ENCODE measurements around the gene FBXO22. TPM values are rescaled to one million over a fixed set of nuclear protein-coding genes. Genes with fewer than 3 reads are reported as not detected.
A peak's percentile ranks its signal among the peaks of the same experiment; 100 is the strongest.
"Not testable (repeated sequence)": the region's sequence is repeated elsewhere in the genome, so short reads cannot be mapped to it uniquely, and the experiment has no call there.

The FBXO22 gene
- total RNA-seq, 2 experiments from 2014 or later: 32.5 to 33.1 TPM

- H3K4me1 Mint-ChIP-seq: peaks cover 5% of the 10 kb centered on the region
- ChIA-PET POLR2A (no interaction called here), CTCF (interaction anchor here (1.1 kb wide), 1 partner anchor 9 kb away, joined by 3 read pairs; no protein-coding TSS in a partner anchor)
- H3K36me3 Mint-ChIP-seq (ENCODE audit: low read depth): peaks cover 65% of the 10 kb centered on the region
- no peaks in the 10 kb centered on the region for H3K27me3 Mint-ChIP-seq
- no peak overlapping the region for H3K27ac Mint-ChIP-seq
- no peaks in the 10 kb centered on the region for H3K9me3 Mint-ChIP-seq
- H3K4me3 Mint-ChIP-seq: no peak overlapping the region
- no peak for DNase-seq
Measured at GRCh38 chr15:75884041-75884440, 19.6 kb upstream of the FBXO22 start.

- Mint-ChIP-seq H3K9me3 (no peaks in the 10 kb centered on the region), H3K4me1 (peaks cover 18% of the 10 kb centered on the region), H3K4me3 (no peak overlapping the region), H3K36me3 (ENCODE audit: low read depth) (peaks cover 57% of the 10 kb centered on the region), H3K27me3 (no peaks in the 10 kb centered on the region), H3K27ac (no peak overlapping the region)
- POLR2A ChIA-PET: interaction anchor here (0.8 to 1.3 kb wide), 3 partner anchors 40 to 120 kb away, joined by 4 to 5 read pairs (median 4); no protein-coding TSS in a partner anchor
- CTCF ChIA-PET: interaction anchor here (0.6 to 1.4 kb wide), 3 partner anchors 11 to 252 kb away, joined by 3 to 4 read pairs (median 3); no protein-coding TSS in a partner anchor
- DNase-seq: no peak
Measured at GRCh38 chr15:75887178-75887577, 16.5 kb upstream of the FBXO22 start.

- CTCF ChIA-PET: interaction anchor here (1.2 kb wide), 1 partner anchor 205 kb away, joined by 3 read pairs; no protein-coding TSS in a partner anchor
- Mint-ChIP-seq H3K4me1 (peaks cover 18% of the 10 kb centered on the region), H3K27me3 (no peaks in the 10 kb centered on the region), H3K4me3 (no peak overlapping the region), H3K36me3 (ENCODE audit: low read depth) (peaks cover 63% of the 10 kb centered on the region), H3K27ac (peak overlapping the region; percentile 36), H3K9me3 (no peaks in the 10 kb centered on the region)
- DNase-seq: no peak
- POLR2A ChIA-PET: interaction anchor here (2.1 kb wide), 1 partner anchor 12 kb away, joined by 7 read pairs; the partner anchor contains the start of gene FBXO22
Measured at GRCh38 chr15:75891895-75892294, 11.8 kb upstream of the FBXO22 start.

- peaks cover 10% of the 10 kb centered on the region for H3K4me1 Mint-ChIP-seq
- H3K36me3 Mint-ChIP-seq (ENCODE audit: low read depth): peaks cover 50% of the 10 kb centered on the region
- POLR2A ChIA-PET: interaction anchor here (0.8 kb wide), 2 partner anchors 9 to 48 kb away, joined by 3 read pairs; no protein-coding TSS in a partner anchor
- no peak overlapping the region for H3K4me3 Mint-ChIP-seq
- DNase-seq: no peak
- CTCF ChIA-PET: no interaction called here
- H3K9me3 Mint-ChIP-seq: no peaks in the 10 kb centered on the region
- no peaks in the 10 kb centered on the region for H3K27me3 Mint-ChIP-seq
- H3K27ac Mint-ChIP-seq: no peak overlapping the region
Measured at GRCh38 chr15:75895731-75896130, 7.9 kb upstream of the FBXO22 start.

GRCh38 chr15:75900577-75900976, 3.1 kb upstream of the FBXO22 start:
- Mint-ChIP-seq H3K36me3 (ENCODE audit: low read depth) (peaks cover 32% of the 10 kb centered on the region), H3K27ac (no peak overlapping the region), H3K27me3 (no peaks in the 10 kb centered on the region), H3K9me3 (no peaks in the 10 kb centered on the region), H3K4me3 (no peak overlapping the region), H3K4me1 (peaks cover 31% of the 10 kb centered on the region)
- POLR2A ChIA-PET: no interaction called here
- DNase-seq: no peak
- CTCF ChIA-PET: no interaction called here

GRCh38 chr15:75902129-75902557, 1.5 kb upstream of the FBXO22 start:
- no peaks in the 10 kb centered on the region for H3K27me3 Mint-ChIP-seq
- peaks cover 39% of the 10 kb centered on the region for H3K4me1 Mint-ChIP-seq
- ChIA-PET CTCF (no interaction called here), POLR2A (no interaction called here)
- no peak overlapping the region for H3K27ac Mint-ChIP-seq
- no peak for DNase-seq
- H3K9me3 Mint-ChIP-seq: no peaks in the 10 kb centered on the region
- peaks cover 32% of the 10 kb centered on the region for H3K36me3 Mint-ChIP-seq (ENCODE audit: low read depth)
- H3K4me3 Mint-ChIP-seq: peak overlapping the region; percentile 58

- DNase-seq: no peak
- CTCF ChIA-PET: interaction anchor here (1.3 to 1.7 kb wide), 2 partner anchors 14 to 25 kb away, joined by 3 to 6 read pairs; no protein-coding TSS in a partner anchor
- H3K4me1 Mint-ChIP-seq: peaks cover 55% of the 10 kb centered on the region
Measured at GRCh38 chr15:75905231-75905630, 1.6 kb downstream of the FBXO22 start.

GRCh38 chr15:75910355-75910754, 6.7 kb downstream of the FBXO22 start:
- Mint-ChIP-seq H3K4me1 (peaks cover 45% of the 10 kb centered on the region), H3K36me3 (ENCODE audit: low read depth) (peaks cover 63% of the 10 kb centered on the region)
- DNase-seq, POLR2A ChIA-PET, CTCF ChIA-PET, H3K9me3 Mint-ChIP-seq, H3K27me3 Mint-ChIP-seq, H3K27ac Mint-ChIP-seq, H3K4me3 Mint-ChIP-seq: not testable (repeated sequence)

More at GRCh38 chr15:75905231-75905630, 1.6 kb downstream of the FBXO22 start:
- H3K27ac Mint-ChIP-seq: peak overlapping the region; percentile 38
- no peaks in the 10 kb centered on the region for H3K27me3 Mint-ChIP-seq
- peak overlapping the region; percentile 97 for H3K4me3 Mint-ChIP-seq
- POLR2A ChIA-PET: interaction anchor here (0.6 kb wide), 1 partner anchor 30 kb away, joined by 3 read pairs; no protein-coding TSS in a partner anchor
- peaks cover 38% of the 10 kb centered on the region for H3K36me3 Mint-ChIP-seq (ENCODE audit: low read depth)
- H3K9me3 Mint-ChIP-seq: peaks cover under 1% of the 10 kb centered on the region

GRCh38 chr15:75916978-75917377, 13.3 kb downstream of the FBXO22 start:
- Mint-ChIP-seq H3K27ac (no peak overlapping the region), H3K36me3 (ENCODE audit: low read depth) (peaks cover 50% of the 10 kb centered on the region), H3K9me3 (peaks cover 6% of the 10 kb centered on the region), H3K27me3 (no peaks in the 10 kb centered on the region), H3K4me3 (no peak overlapping the region), H3K4me1 (peaks cover 16% of the 10 kb centered on the region)
- CTCF ChIA-PET: no interaction called here
- no peak for DNase-seq
- POLR2A ChIA-PET: no interaction called here

GRCh38 chr15:75918135-75918534, 14.5 kb downstream of the FBXO22 start:
- Mint-ChIP-seq H3K4me3 (no peak overlapping the region), H3K27ac (no peak overlapping the region), H3K27me3 (no peaks in the 10 kb centered on the region), H3K4me1 (peaks cover 22% of the 10 kb centered on the region), H3K9me3 (no peaks in the 10 kb centered on the region), H3K36me3 (ENCODE audit: low read depth) (peaks cover 45% of the 10 kb centered on the region)
- CTCF ChIA-PET: interaction anchor here (0.7 to 1.2 kb wide), 3 partner anchors 11 to 180 kb away, joined by 3 to 5 read pairs (median 3); no protein-coding TSS in a partner anchor
- POLR2A ChIA-PET: no interaction called here
- DNase-seq: no peak

- Mint-ChIP-seq H3K4me3 (no peak overlapping the region), H3K9me3 (no peaks in the 10 kb centered on the region), H3K27ac (peak overlapping the region; percentile 28), H3K27me3 (no peaks in the 10 kb centered on the region), H3K4me1 (peaks cover 29% of the 10 kb centered on the region), H3K36me3 (ENCODE audit: low read depth) (peaks cover 40% of the 10 kb centered on the region)
- DNase-seq: no peak
- ChIA-PET CTCF (interaction anchor here (1.8 to 2.7 kb wide), 3 partner anchors 16 to 110 kb away, joined by 4 to 28 read pairs (median 6); partner anchors contain the start of gene FBXO22), POLR2A (interaction anchor here (1.2 kb wide), 1 partner anchor 11 kb away, joined by 3 read pairs; no protein-coding TSS in a partner anchor)
Measured at GRCh38 chr15:75920079-75920478, 16.4 kb downstream of the FBXO22 start.

GRCh38 chr15:75921732-75922703, 18.3 kb downstream of the FBXO22 start:
- peaks cover 52% of the 10 kb centered on the region for H3K36me3 Mint-ChIP-seq (ENCODE audit: low read depth)
- ChIA-PET POLR2A (interaction anchor here (1.5 kb wide), 1 partner anchor 18 kb away, joined by 6 read pairs; the partner anchor contains the start of gene FBXO22), CTCF (interaction anchor here (0.6 to 2.7 kb wide), 10 partner anchors 11 to 238 kb away, joined by 3 to 28 read pairs (median 3); no protein-coding TSS in a partner anchor)
- no peak for DNase-seq
- no peaks in the 10 kb centered on the region for H3K27me3 Mint-ChIP-seq
- peaks cover 35% of the 10 kb centered on the region for H3K4me1 Mint-ChIP-seq
- no peak overlapping the region for H3K27ac Mint-ChIP-seq
- no peaks in the 10 kb centered on the region for H3K9me3 Mint-ChIP-seq
- no peak overlapping the region for H3K4me3 Mint-ChIP-seq

GRCh38 chr15:75923756-75924155, 20.1 kb downstream of the FBXO22 start:
- Mint-ChIP-seq H3K27me3 (no peaks in the 10 kb centered on the region), H3K9me3 (no peaks in the 10 kb centered on the region)

More at GRCh38 chr15:75923756-75924155, 20.1 kb downstream of the FBXO22 start:
- Mint-ChIP-seq H3K4me1 (peaks cover 42% of the 10 kb centered on the region), H3K27ac (no peak overlapping the region), H3K36me3 (ENCODE audit: low read depth) (peaks cover 51% of the 10 kb centered on the region), H3K4me3 (no peak overlapping the region)
- ChIA-PET POLR2A (interaction anchor here (0.6 to 1.5 kb wide), 3 partner anchors 14 to 74 kb away, joined by 3 to 6 read pairs (median 3); partner anchors contain the start of gene FBXO22), CTCF (interaction anchor here (1.0 to 2.2 kb wide), 5 partner anchors 8 to 216 kb away, joined by 3 to 8 read pairs (median 4); no protein-coding TSS in a partner anchor)
- peak; percentile 37 for DNase-seq

Data from activated CD4-positive, alpha-beta memory T cell treated with anti-CD3 and anti-CD28 coated beads, Interleukin-2, amount 10 ng/mL, durations not matched to agents 7 days and 5 days (primary cell).